ENCODE data around the gene CCDC50. TPM values are rescaled to one million over a fixed set of nuclear protein-coding genes. Genes with fewer than 3 reads are reported as not detected.

CCDC50 gene, protein sequence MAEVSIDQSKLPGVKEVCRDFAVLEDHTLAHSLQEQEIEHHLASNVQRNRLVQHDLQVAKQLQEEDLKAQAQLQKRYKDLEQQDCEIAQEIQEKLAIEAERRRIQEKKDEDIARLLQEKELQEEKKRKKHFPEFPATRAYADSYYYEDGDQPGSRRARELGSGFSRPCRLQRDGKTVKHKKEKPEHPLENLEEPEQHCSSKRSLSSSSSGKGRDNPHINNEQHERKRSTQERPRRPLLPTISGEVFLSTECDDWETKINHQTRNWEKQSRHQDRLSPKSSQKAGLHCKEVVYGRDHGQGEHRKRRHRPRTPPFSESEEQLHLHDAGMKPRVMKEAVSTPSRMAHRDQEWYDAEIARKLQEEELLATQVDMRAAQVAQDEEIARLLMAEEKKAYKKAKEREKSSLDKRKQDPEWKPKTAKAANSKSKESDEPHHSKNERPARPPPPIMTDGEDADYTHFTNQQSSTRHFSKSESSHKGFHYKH
- polyA plus RNA-seq (ENCODE audit: insufficient read length in 4 of 4): 10 to 100 TPM; 66.0 to 74.3 (median 71.0) TPM

- DNase-seq (ENCODE audit: low read depth in 4 of 4, low spot score in 2 of 4): peak in 3 of 4 donors; percentile 58 to 69 (median 60)
These were observed at the start of gene CCDC50 for GRCh38 chr3:191328962-191329653. Gene CCDC50, plus strand, starts transcription at chr3:191329394. Its CDS starts 281 bp downstream, at chr3:191329675.

GRCh38 chr3:191280111-191280510 is 49.1 kb upstream of the CCDC50 start:
- no peak for DNase-seq (ENCODE audit: low read depth in 4 of 4, low spot score in 2 of 4)

- no peak for DNase-seq (ENCODE audit: low read depth in 4 of 4, low spot score in 2 of 4)
These were observed 48.3 kb upstream of the CCDC50 start for GRCh38 chr3:191280882-191281281.

DNA sequence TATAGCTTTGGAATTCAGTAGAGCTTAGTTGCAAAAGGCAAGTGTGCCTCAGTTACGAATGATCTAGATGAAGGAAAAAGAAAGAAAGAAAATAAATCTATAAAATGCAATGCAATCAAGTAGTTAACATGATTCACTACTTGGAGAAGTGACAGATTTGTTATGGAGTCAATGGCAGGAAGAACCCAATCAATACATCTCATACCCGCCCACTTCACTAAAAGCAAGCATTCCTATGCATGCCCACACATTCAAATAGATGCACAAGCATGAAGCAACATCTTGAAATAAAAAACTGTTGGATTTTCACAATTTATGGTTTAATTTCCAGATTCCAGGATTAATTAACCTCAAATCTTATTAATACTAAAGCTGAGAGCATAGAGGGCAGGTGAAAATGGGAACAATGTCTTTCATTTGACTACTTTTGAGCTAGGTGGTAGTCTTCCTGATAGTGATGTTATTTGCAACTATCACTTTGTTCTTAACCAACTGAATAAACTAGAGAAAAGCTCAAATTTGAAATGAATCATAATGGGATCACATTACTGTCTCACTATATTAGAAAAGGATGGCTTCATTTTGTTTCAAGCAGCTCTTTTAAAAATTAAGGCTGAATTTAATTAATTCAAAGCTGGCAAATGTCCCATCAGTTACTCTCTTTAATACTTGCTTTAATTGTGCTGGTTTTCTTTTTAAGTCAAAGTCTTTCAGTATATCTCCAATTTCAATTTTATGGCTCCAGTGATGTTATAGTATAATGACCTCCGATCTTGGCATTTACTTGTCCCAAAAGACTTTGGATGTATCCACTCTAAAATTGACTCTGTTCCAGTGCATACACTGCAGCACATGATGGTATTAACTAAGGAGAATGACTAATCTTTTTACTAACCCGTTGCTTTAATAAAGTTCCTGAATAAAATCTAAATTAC is 46.7 kb upstream of the CCDC50 start:
- no peak for DNase-seq (ENCODE audit: low read depth in 4 of 4, low spot score in 2 of 4)

GRCh38 chr3:191283400-191283799 is 45.8 kb upstream of the CCDC50 start:
- DNase-seq (ENCODE audit: low read depth in 4 of 4, low spot score in 2 of 4): no peak

DNA sequence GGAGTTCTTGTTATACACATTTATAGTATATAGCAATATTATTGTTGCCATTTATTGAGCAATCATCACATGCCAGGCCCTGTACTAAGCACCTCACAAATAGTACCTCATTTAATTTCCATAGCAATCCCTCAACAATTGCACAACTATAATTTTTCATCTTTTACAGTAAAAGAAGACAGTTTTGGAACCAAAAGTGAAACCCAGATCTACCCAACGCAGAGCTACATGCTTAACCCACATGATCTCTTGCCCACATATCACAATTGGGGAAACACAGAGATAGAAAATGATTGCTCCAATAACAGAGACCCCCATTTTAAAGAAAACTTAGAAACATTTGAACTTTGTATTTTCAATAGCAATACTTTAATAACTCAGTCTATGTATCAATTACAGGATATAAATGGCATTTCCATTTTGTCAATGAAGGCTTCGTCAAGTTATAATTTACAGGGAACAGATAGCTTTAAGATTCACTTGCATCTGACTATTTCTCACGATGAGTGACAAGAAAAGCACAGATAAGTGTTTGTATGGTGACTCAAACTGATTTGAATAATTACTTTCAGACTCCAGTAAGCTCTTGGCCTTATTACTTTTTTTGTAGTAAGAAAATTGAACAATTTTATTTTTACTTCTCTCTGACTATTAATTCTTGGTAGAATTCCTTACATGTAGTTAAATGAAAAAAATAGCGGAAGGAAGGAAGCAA is 38.7 kb upstream of the CCDC50 start:
- DNase-seq (ENCODE audit: low read depth in 4 of 4, low spot score in 2 of 4): no peak

DNA sequence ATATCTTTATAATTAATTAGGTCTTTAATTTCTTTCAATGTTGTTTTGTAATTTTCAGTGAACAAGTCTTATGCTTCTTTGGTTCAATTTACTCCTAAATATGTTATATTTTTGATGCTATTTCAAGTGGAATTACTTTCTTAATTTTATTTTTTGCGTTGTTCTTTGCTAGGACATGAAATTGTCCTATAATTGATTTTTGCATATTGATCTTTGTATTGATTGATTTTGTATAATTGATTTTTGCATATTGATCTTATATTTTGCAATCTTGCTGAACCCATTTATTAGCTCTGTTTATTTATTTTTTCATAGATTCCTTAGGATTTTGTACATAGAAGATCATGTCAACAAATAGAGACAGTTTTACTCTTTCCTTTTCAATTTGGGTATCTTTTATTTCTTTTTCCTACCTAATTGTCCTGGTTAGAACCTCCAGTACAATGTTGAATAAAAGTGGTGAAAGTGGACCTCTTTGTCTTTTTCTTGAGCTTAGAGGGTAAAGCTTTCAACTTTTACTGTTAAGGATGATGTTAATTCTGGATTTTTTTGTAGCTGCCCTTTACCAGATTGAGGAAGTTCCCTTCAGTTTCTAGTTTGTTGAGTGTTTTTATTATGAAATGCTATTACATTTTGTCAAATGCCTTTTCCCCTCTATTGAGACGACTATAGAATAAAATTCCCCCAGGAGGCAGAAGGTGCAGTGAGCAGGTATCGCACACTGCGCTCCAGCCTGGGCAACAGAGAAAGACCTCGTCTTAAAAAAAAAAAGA is 36.8 kb upstream of the CCDC50 start:
- no peak for DNase-seq (ENCODE audit: low read depth in 4 of 4, low spot score in 2 of 4)

- DNase-seq (ENCODE audit: low read depth in 4 of 4, low spot score in 2 of 4): no peak
These were observed 34.9 kb upstream of the CCDC50 start for GRCh38 chr3:191294291-191294690.

GRCh38 chr3:191296041-191296541 is 33.1 kb upstream of the CCDC50 start:
- no peak for DNase-seq (ENCODE audit: low read depth in 4 of 4, low spot score in 2 of 4)

- DNase-seq (ENCODE audit: low read depth in 4 of 4, low spot score in 2 of 4): no peak
These were observed 30.3 kb upstream of the CCDC50 start for GRCh38 chr3:191298846-191299245.

GRCh38 chr3:191300422-191300821 is 28.8 kb upstream of the CCDC50 start:
- no peak for DNase-seq (ENCODE audit: low read depth in 4 of 4, low spot score in 2 of 4)

DNA sequence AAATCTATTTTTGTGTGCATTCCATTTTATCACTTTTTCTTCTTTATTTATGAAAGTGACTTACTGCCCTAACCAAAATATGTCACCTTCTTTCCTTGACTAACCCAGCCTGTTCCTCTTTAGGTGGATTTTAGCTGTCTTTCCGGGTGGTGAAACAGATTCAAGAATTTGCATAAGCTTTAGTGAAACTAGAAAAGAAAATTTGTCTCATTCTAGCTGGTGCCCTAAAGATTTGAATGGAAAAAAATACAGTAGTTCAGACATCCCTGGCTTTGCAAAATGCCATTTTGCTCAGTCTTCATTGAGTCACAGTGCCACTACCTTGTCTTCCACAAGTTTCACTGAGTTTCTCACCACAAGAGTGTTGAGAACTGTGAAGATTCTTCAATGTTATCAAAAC is 28.2 kb upstream of the CCDC50 start:
- no peak for DNase-seq (ENCODE audit: low read depth in 4 of 4, low spot score in 2 of 4)

GRCh38 chr3:191301782-191302411 is 27.3 kb upstream of the CCDC50 start:
- DNase-seq (ENCODE audit: low read depth in 4 of 4, low spot score in 2 of 4): no peak

DNA sequence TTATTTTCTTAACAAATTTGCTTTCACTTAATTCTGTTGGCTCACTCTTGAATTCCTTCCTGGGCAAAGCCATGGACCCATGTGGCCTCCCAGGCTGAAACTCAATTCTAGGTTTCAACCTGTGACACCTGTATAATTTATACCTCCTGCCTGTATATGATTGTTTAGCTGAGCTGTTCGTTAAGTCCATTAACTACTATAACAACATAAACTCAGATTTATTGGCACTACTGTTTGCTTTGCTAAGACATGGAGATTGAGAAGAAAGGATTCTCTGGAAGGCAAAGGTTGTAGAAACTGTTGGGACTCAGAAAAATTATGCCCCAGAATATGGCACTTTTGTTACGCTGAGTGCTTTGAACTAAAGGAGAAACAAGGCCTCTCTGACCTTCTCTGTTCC is 26.7 kb upstream of the CCDC50 start:
- no peak for DNase-seq (ENCODE audit: low read depth in 4 of 4, low spot score in 2 of 4)

DNA sequence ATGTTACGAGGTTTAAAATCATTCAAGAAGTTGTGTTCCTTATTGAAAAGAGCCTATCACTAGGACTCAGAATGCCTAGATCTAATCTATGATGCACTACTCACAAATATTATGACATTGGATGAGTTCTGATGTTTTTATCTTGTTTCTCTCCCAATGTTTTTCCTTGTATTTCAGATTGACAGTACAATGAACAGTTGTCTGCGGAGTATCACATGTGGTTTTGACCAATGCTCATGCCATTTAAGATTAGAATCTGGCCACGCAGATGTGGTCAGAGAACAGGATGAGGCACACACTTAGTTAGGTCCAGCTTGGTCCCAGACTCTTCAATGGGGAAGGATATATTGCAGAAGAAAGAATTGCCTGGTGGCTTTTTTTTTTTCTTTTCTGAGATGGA is 25.6 kb upstream of the CCDC50 start:
- DNase-seq (ENCODE audit: low read depth in 4 of 4, low spot score in 2 of 4): no peak

DNA sequence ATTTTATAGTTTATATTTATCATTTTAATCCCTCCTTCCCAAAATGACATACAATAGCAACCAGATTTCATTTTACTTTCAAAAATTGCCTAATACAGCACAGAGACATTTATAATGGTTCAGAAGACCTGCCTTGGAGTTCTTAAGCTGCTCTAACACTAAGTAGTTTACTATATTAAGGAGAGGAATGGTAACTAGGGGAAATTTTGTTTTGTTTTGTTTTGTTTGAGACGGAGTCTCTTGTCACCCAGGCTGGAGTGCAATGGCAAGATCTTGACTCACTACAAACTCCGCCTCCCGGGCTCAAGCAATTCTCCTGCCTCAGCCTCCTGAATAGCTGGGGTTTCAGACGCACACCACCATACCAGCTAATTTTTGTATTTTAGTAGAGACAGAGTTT is 22.8 kb upstream of the CCDC50 start:
- no peak for DNase-seq (ENCODE audit: low read depth in 4 of 4, low spot score in 2 of 4)

- DNase-seq (ENCODE audit: low read depth in 4 of 4, low spot score in 2 of 4): no peak
These were observed 21.9 kb upstream of the CCDC50 start for GRCh38 chr3:191307341-191307740.

DNA sequence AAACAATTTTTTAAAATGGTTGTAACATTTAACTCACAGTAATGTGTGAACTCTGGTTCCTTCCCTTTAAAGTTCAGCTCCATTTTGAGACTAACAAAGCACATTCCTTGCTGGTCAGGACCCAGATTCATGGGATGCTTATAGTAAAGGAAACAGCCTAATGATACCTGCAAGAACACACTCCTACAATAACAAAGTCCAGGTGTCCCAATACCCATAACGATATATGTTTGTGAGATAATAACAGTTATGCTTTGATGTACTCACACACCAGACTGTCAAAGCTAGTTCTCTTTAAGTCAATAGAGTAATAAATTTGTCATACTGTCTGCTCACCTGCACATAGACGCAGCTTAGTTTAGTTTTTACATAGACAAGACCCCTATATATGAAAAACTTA is 15.9 kb upstream of the CCDC50 start:
- no peak for DNase-seq (ENCODE audit: low read depth in 4 of 4, low spot score in 2 of 4)
